HG03442 (cell line): Measurements from ENCODE around the gene TOX2.

ENCODE experiments used
- ATAC-seq: cut with Tn5 transposase; IDR thresholded peaks from one replicate; pipeline ENCODE4 v1.9.1; 2021; ENCODE audit warnings: mild to moderate bottlenecking, moderate library complexity; ENCODE audit not compliant: unreplicated experiment

The TOX2 gene

DNA sequence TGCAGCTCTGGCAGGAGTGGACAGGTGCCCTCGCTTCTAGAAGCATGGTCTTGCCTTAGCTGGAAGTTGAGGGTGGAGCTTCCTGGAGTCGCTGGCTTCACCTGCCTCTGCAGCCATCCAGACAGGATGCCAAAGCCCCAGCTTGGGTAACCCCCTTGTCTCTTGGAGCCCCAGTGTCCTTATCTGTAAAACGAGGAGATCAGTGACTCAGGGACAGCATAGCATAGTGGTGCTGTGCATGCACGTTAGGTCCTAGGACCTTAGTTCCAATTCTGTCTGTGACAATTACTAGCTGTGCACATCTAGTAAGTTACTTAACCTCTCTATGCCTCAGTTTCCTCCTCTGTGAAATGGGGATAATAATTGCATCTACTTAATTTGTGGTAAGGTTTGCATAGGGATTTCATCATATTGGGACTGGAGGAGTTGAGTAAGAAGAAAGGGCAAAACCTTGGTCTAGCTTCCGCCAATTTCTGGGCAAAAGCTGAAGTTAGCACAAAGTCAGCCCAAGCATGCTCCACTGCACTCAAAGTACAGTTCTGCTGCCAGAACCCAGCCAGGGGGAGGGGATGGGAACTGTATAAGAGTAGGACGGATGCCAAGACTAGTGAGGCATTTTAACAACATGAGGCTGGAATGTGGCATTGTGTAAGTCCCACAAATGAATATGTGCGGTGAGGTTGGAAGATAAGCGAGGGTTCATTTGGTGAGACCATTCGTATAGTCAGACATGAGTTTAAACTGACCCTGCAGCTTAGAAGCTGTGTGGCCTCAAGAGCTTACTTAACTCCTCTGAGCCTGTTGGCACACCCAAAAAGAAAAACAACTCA lies 24.5 kb downstream of the TOX2 start:
- ATAC-seq, result no peak

- no peak for ATAC-seq
Observed at GRCh38 chr20:43939762-43940121, 25.1 kb downstream of the TOX2 start.

DNA sequence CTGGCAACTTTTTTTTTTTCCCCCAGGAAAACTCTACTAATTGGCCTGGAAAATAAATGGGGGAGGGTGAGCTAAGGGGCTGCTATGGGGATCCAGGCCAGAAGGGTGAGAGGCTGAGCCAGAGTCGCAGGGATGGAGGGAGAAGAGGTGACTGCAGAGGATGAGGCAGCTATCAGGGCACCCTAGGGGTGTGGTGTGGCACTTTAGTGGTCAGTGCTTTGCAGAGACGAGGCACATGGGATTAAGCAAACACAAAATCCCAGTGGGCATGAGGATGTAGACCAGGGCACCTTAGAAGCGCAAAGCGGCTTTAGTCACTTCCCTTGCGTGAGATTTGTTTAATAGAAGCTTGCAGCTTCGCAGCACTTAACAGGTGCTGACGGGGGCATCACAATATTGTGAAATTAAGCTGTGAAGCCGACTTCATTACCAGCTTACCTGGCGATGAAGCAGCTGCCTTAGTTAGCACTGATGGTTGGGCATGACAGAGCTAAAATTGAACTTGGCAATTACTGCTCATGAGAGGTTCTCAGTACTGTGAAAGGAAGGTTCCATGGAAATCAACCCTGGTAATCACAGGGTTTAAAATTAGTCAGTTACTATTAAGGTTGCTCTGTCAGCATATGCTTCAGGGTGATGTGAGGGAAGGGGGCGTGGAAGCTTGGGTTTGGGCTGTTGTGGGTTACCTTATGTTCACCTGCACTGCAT lies 26.0 kb downstream of the TOX2 start:
- ATAC-seq, result no peak

DNA sequence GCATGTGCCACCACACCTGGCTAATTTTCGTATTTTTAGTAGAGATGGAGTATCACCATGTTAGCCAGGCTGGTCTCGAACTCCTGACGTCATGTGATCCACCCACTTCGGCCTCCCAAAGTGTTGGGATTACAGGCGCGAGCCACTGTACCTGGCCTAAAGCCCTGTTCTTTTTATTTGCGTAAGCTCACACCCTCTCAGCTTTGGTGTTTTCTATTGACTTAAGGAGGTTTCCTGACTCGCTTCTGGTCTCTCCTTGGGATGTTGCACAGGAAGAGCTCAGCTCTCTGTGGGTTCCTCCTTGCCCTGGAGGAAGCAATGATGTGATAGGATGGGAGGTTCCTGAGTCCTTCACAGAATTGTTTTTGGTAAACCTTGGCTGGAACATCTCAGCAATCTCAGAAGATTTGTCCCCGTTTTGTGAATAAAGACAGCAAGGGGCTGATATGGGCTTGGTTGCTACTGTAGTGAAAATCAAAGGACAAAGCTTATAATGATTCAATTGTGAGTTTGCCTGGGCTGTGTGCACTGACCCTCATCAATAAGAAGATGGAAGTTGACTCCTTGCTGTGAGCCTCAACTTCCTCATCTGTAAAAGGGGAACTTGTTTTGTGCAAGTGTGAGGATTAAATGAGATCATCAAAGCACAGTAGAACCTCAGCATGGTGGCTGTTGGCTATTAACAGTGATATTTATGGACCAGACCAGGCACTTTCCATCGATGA lies 27.0 kb downstream of the TOX2 start:
- no peak for ATAC-seq

DNA sequence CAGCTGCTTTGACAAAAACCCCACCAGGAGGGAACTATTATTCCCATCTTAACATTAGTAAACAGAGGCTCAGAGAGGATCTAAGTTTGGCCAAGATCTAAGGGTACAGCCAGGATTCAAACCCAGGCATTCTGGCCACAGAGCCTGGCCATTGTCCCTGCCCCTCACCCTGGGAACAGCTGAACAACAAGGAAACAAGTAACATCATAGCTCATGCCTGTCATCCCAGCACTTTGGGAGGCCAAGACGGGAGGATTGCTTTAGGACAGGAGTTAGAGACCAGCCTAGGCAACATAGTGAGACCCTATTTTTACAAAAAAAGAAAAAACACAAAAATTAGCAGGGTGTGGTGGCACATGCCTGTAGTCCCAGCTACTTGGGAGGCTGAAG lies 27.5 kb downstream of the TOX2 start:
- ATAC-seq, result no peak

DNA sequence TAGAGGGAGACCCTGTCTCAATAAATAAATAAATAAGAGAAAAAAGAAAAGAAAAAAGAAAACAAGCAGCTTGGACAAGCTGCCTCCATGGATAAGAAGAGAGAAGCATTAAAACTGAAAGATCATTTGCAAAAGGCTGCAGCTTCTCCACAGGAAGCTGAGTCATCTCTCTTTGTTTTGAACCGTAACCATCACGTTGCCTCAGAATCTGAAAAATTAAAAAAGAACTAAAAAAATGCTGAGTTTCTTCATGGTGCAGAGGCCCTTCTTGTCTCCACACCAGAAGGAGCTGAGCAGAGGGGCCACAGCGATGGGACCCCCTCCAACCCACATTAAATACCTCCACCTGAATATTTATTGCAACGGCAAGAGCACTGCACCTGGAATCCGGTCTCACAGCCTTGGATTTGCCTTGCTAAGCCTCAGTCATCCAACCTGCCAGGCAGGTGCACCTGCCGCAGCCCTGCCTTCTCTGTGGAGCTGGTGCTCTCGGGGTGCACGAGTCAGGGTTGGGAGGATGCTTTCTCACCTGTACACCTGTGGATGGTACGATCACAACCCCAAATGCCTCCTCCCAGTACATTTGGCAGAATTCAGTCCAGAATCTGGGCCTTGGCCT lies 28.1 kb downstream of the TOX2 start:
- ATAC-seq, result peak; percentile 56

DNA sequence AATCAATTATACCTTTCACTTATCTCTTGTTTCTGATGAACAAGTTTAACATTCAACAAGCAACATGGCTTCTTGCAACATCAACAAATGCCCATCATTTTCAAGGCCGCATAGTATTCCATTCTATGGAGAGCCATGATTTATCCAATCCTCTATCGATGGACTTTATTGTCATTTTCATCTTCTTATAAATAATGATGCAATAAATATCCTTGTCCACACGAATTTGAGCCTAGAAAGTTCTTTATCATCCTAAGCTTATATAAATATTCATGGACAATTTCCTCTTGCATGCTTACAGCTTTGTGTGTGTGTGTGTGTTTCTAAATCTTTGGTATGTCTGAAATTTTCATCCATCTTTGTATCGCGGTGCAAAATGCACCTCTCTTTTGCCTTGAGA lies 29.1 kb downstream of the TOX2 start:
- no peak for ATAC-seq

- ATAC-seq, result no peak
Observed at GRCh38 chr20:43944653-43945235, 30.1 kb downstream of the TOX2 start.

DNA sequence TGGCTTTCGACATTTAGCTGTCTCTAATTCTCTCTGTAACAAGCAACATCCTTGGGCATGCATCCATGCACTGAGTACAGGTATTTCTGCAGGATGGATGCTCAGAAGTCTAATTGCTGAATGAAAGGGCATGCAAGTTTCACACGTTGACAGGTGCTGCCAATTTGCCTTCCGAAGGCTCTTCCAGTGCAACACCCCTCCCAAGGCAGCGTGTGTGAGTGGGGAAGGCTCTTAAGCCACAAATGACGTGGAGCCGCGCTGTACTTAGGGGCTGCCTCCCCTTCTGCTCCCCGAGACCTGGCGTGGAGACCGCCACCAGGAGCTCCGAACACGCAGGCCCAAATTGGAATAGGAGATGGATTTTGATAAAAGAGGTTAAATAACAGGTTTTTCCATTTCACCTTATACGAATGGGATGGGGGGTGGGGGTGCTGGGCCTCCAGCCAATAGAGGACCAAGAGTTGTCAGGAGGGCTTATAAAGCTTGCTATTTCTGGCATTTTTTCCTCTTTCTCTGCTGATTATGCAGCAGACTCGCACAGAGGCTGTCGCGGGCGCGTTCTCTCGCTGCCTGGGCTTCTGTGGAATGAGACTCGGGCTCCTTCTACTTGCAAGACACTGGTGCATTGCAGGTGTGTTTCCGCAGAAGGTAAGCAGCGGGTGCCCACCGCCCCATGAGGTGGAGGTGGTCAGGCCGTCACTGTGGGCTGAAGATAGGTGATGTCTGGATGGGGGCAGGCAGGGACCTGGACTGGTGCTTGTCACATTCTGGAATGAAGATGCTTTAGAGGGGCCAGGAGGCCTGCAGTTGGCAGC lies 30.9 kb downstream of the TOX2 start:
- ATAC-seq, result no peak

GRCh38 chr20:43946206-43946491 lies 31.5 kb downstream of the TOX2 start:
- ATAC-seq, result no peak

DNA sequence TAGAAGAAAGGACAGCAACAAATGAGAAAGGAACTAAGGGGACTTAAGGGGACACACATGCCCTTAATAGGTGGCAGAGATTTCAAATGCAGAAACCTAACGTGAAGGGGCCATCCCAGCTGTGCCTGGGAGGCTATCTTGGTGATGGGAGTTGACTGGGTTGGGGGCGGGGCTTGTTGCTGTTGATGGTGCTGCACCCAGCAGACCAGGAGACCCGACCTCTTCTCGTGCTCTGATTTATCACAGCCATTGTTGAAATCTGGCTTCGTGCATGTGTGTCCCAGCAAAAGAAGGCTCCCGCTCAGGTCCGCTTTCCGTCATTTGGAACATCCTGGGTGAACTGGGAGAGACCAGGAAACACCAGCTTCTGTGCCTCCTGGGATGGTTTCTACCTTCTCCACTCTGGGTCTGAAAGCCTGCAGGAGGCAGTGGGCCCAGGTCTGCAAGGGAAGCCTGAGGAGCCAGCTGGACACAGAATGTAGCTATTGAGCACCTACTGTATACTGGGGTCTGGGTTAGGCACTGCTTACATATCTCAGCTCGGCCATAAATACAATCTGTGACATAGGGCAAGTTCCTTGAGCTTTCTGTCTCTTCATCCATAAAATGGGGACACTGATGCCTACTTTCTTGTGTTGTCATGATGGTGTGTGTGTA lies 32.1 kb downstream of the TOX2 start:
- no peak for ATAC-seq

DNA sequence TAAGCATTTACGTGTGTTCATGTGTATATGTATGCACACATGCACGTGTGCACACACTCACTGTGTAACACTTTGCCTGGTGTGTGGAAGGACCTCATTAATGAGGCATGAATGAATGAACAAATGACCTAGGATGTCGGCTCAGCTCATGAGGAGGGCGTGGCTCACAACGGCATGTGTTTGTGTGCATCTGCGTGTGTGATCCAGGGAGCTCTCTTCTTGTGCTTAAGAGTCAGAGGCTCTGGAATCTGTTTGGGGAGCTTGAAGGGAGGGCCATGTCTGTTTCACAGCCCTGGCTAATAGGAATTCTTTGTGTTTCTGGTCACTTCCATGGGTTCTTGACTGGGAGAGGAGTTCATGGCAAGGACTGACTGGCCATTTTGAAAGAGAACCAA lies 32.7 kb downstream of the TOX2 start:
- ATAC-seq, result no peak

GRCh38 chr20:43948455-43948854 lies 33.8 kb downstream of the TOX2 start:
- ATAC-seq, result no peak

- ATAC-seq, result no peak
Observed at GRCh38 chr20:43949248-43949647, 34.6 kb downstream of the TOX2 start.

- peak; percentile 67 for ATAC-seq
Observed at GRCh38 chr20:43949741-43950618, 35.3 kb downstream of the TOX2 start.

DNA sequence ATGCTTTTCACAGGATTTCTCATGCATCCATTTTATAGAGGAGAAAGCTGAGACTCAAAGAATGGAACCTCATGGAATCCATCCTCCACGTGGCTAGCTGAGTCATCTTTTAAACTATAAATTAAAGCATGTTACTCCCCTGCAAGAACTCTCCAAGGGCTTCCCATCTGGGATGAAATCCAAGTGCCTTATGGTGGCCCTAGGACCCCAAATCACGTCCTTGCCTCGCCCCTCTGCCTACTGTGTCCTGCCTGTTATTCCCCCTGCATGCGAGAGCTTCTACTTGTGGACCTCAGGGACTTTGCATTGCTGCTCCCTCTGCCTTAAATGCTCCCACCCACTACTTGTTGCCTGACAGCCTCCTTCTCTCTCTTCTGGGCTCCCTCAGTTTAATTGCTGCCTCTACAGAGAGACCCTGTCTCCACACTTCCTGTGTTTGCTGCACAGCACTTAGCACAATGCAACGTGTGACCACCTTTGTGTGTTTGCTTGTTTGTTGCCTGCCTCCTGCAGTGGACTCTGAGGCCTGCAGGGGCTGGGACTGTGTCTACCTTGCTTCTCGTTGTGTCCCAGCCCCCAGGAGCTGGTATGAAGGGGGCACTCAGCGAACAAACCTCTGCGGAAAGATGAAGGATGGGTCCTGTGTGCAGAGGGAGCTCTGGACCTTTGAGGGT lies 39.4 kb downstream of the TOX2 start:
- ATAC-seq, result no peak

DNA sequence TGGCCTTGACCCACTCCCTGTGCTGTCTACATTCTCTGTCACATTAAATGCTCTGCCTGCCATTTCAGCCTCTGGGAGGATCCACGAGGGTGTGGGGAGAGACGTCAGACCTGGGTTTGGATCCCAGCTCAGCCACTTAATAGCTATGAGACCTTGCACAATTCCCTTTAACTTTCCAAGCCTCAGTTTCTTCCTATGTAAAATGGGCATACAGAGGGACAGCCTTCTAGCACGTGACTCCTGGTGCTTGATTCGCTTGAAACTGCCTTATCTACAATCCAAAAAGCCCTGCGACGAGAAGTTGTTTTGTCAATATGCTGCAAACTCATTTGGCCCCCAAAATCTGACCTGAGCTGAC lies 40.0 kb downstream of the TOX2 start:
- no peak for ATAC-seq

GRCh38 chr20:43955062-43955749 lies 40.6 kb downstream of the TOX2 start:
- peak; percentile 54 for ATAC-seq
